Naive B cell (primary cell): Measurements from ENCODE around the gene ELANE. TPM values are rescaled to one million over a fixed set of nuclear protein-coding genes. Genes with fewer than 3 reads are reported as not detected.

Source experiments
- ATAC-seq, 2 donors: fragments of 150-1000 bp; cut with Tn5 transposase; 2 replicates each; pipeline ENCODE4 v1.10.0; 2021; ENCODE audit warnings: low read depth in 2 of 2, mild to moderate bottlenecking in 2 of 2, moderate library complexity in 2 of 2
- DNase-seq: peaks from one replicate; pipeline ENCODE4 v3.0.0; 2022
- H3K27ac Mint-ChIP-seq, 6 donors: one replicate each; pipeline ENCODE4 v1.8.0; 2020 to 2022; ENCODE audit warnings: mild to moderate bottlenecking in 6 of 6, mixed read lengths in 6 of 6, moderate library complexity in 5 of 6, inconsistent platforms in 2 of 6
- H3K27me3 Mint-ChIP-seq, 3 donors: one replicate each; pipeline ENCODE4 v1.8.0; 2021 to 2022; ENCODE audit warnings: mixed read lengths in 3 of 3, mild to moderate bottlenecking in 1 of 3
- H3K36me3 Mint-ChIP-seq, 2 donors: one replicate each; pipeline ENCODE4 v1.8.0; 2020 to 2022; ENCODE audit warnings: mixed read lengths in 2 of 2, inconsistent platforms in 1 of 2, mild to moderate bottlenecking in 1 of 2
- H3K4me1 Mint-ChIP-seq, 3 donors: one replicate each; pipeline ENCODE4 v1.8.0; 2020 to 2022; ENCODE audit warnings: mixed read lengths in 3 of 3, inconsistent platforms in 1 of 3, mild to moderate bottlenecking in 1 of 3, moderate library complexity in 1 of 3
- H3K4me3 Mint-ChIP-seq, 8 donors: one replicate each; pipeline ENCODE4 v1.8.0; 2020 to 2022; ENCODE audit warnings: mild to moderate bottlenecking in 8 of 8, mixed read lengths in 8 of 8, moderate library complexity in 8 of 8, inconsistent platforms in 2 of 8
- H3K9me3 Mint-ChIP-seq, 7 donors: one replicate each; pipeline ENCODE4 v1.8.0; 2020 to 2022; ENCODE audit warnings: mixed read lengths in 7 of 7, mild to moderate bottlenecking in 5 of 7, inconsistent platforms in 2 of 7, moderate library complexity in 1 of 7
- polyA plus RNA-seq, 6 donors: library from polyadenylated mRNA; unstranded; fragments of 300-500 nt; fragmentation: Illumina TruSeq; gene quantifications; one replicate each; pipeline ENCODE4 v1.2.3, GENCODE V29; 2021; ENCODE audit warnings: low read depth in 6 of 6

Gene ELANE
- polyA plus RNA-seq: not detected

GRCh38 chr19:852136-853013 lies at the start of gene ELANE:
ELANE (plus strand) TSS chr19:852303; CDS start chr19:852329, 26 bp downstream.
- Mint-ChIP-seq H3K27me3 (peaks cover 3 to 44% (median 22%) of the 10 kb centered on the region in 3 donors), H3K4me1 (peaks cover 0 to 1% (median 0%) of the 10 kb centered on the region in 3 donors), H3K36me3 (no peaks in the 10 kb centered on the region), H3K9me3 (no peaks in the 10 kb centered on the region), H3K27ac (no peak within 1 kb of the TSS), H3K4me3 (no peak within 1 kb of the TSS)
- DNase-seq: no peak
- no peak for ATAC-seq

- H3K9me3 Mint-ChIP-seq: no peaks in the 10 kb centered on the region
- ATAC-seq (no peak), DNase-seq (no peak)
- H3K4me3 Mint-ChIP-seq: peak overlapping the region in 2 of 8 donors; percentile 25 to 59
- no peaks in the 10 kb centered on the region for H3K27me3 Mint-ChIP-seq
- H3K36me3 Mint-ChIP-seq: peaks cover 0 to 13% of the 10 kb centered on the region in 2 donors
- H3K27ac Mint-ChIP-seq: peak overlapping the region in 2 of 6 donors; percentile 34 to 65
- peaks cover 34 to 47% (median 42%) of the 10 kb centered on the region in 3 donors for H3K4me1 Mint-ChIP-seq
Observed at GRCh38 chr19:802498-803098, 49.5 kb upstream of the ELANE start.

GRCh38 chr19:803099-803561 lies 49.0 kb upstream of the ELANE start:
- Mint-ChIP-seq H3K4me3 (peak overlapping the region in 3 of 8 donors; percentile 16 to 51 (median 47)), H3K4me1 (peaks cover 37 to 50% (median 42%) of the 10 kb centered on the region in 3 donors), H3K27ac (no peak overlapping the region), H3K36me3 (peaks cover 0 to 16% of the 10 kb centered on the region in 2 donors), H3K27me3 (no peaks in the 10 kb centered on the region), H3K9me3 (no peaks in the 10 kb centered on the region)
- DNase-seq: no peak
- no peak for ATAC-seq

GRCh38 chr19:803686-804418 lies 48.3 kb upstream of the ELANE start:
- Mint-ChIP-seq H3K4me1 (peaks cover 37 to 49% (median 39%) of the 10 kb centered on the region in 3 donors), H3K4me3 (peak overlapping the region in 1 of 8 donors; percentile 51), H3K27me3 (no peaks in the 10 kb centered on the region), H3K36me3 (peaks cover 0 to 16% of the 10 kb centered on the region in 2 donors), H3K9me3 (no peaks in the 10 kb centered on the region), H3K27ac (peak overlapping the region in 2 of 6 donors; percentile 18 to 20)
- ATAC-seq (no peak), DNase-seq (no peak)

GRCh38 chr19:804419-805165 lies 47.5 kb upstream of the ELANE start:
- peak overlapping the region in 1 of 8 donors; percentile 43 for H3K4me3 Mint-ChIP-seq
- no peaks in the 10 kb centered on the region for H3K27me3 Mint-ChIP-seq
- ATAC-seq: no peak
- H3K27ac Mint-ChIP-seq: peak overlapping the region in 2 of 6 donors; percentile 51 to 91
- peaks cover 30 to 42% (median 32%) of the 10 kb centered on the region in 3 donors for H3K4me1 Mint-ChIP-seq
- H3K9me3 Mint-ChIP-seq: no peaks in the 10 kb centered on the region
- H3K36me3 Mint-ChIP-seq: peaks cover 0 to 16% of the 10 kb centered on the region in 2 donors
- no peak for DNase-seq

- Mint-ChIP-seq H3K4me3 (peak overlapping the region in 1 of 8 donors; percentile 43), H3K4me1 (peaks cover 25 to 36% (median 26%) of the 10 kb centered on the region in 3 donors), H3K36me3 (peaks cover 0 to 16% of the 10 kb centered on the region in 2 donors), H3K9me3 (no peaks in the 10 kb centered on the region), H3K27ac (peak overlapping the region in 2 of 6 donors; percentile 51 to 91), H3K27me3 (no peaks in the 10 kb centered on the region)
- ATAC-seq (no peak), DNase-seq (no peak)
Observed at GRCh38 chr19:805166-805551, 46.9 kb upstream of the ELANE start.

- Mint-ChIP-seq H3K27ac (peak overlapping the region in 1 of 6 donors; percentile 51), H3K27me3 (no peaks in the 10 kb centered on the region), H3K4me1 (peaks cover 20 to 29% (median 21%) of the 10 kb centered on the region in 3 donors), H3K36me3 (peaks cover 0 to 16% of the 10 kb centered on the region in 2 donors), H3K9me3 (no peaks in the 10 kb centered on the region), H3K4me3 (no peak overlapping the region)
- ATAC-seq: no peak
- no peak for DNase-seq
Observed at GRCh38 chr19:805600-806550, 46.2 kb upstream of the ELANE start.

GRCh38 chr19:806815-807421 lies 45.2 kb upstream of the ELANE start:
- Mint-ChIP-seq H3K9me3 (no peaks in the 10 kb centered on the region), H3K4me3 (peak overlapping the region in 1 of 8 donors; percentile 64), H3K36me3 (peaks cover 0 to 16% of the 10 kb centered on the region in 2 donors), H3K27ac (peak overlapping the region in 1 of 6 donors; percentile 46), H3K4me1 (peaks cover 15 to 26% (median 16%) of the 10 kb centered on the region in 3 donors), H3K27me3 (no peaks in the 10 kb centered on the region)
- ATAC-seq (no peak), DNase-seq (no peak)

GRCh38 chr19:807627-808422 lies 44.3 kb upstream of the ELANE start:
- Mint-ChIP-seq H3K4me3 (peak overlapping the region in 3 of 8 donors; percentile 33 to 64 (median 45)), H3K36me3 (peaks cover 0 to 16% of the 10 kb centered on the region in 2 donors), H3K27me3 (no peaks in the 10 kb centered on the region), H3K27ac (peak overlapping the region in 5 of 6 donors; percentile 37 to 87 (median 70)), H3K4me1 (peaks cover 7 to 19% (median 11%) of the 10 kb centered on the region in 3 donors), H3K9me3 (no peaks in the 10 kb centered on the region)
- DNase-seq (no peak), ATAC-seq (no peak)

GRCh38 chr19:808423-808775 lies 43.7 kb upstream of the ELANE start:
- H3K4me3 Mint-ChIP-seq: no peak overlapping the region
- ATAC-seq (no peak), DNase-seq (no peak)
- H3K27me3 Mint-ChIP-seq: no peaks in the 10 kb centered on the region
- H3K4me1 Mint-ChIP-seq: peaks cover 6 to 13% (median 7%) of the 10 kb centered on the region in 3 donors
- no peaks in the 10 kb centered on the region for H3K9me3 Mint-ChIP-seq
- H3K36me3 Mint-ChIP-seq: peaks cover 0 to 11% of the 10 kb centered on the region in 2 donors
- H3K27ac Mint-ChIP-seq: no peak overlapping the region
